Panc1 (cell line): ENCODE data around the gene FGF2. TPM values are rescaled to one million over a fixed set of nuclear protein-coding genes. Genes with fewer than 3 reads are reported as not detected.
"Not testable (repeated sequence)": the region's sequence is repeated elsewhere in the genome, so short reads cannot be mapped to it uniquely, and the experiment has no call there.

ENCODE experiments used
- ATAC-seq: fragments of 200-7000 bp; cut with Tn5 transposase; 2 replicates; pipeline ENCODE4 v1.9.1; 2020; ENCODE audit warnings: mild to moderate bottlenecking, moderate library complexity
- BruUV-seq: library from RNA; stranded (reverse); fragments of 400-500 nt; replicated peaks from 2 replicates; lab custom pipeline; 2021; lab: Mats Ljungman, UMichigan
- CTCF ChIA-PET: fragments of 300-600 bp; sonication (Branson Sonifier 250); formaldehyde crosslinking; loops from one replicate; lab custom pipeline; 2022; ENCODE audit warnings: antibody characterized with exemption; lab: Charles Lee
- POLR2A ChIA-PET: fragments of 300-600 bp; sonication (Branson Sonifier 250); formaldehyde crosslinking; loops from one replicate; lab custom pipeline; 2022; ENCODE audit warnings: antibody characterized with exemption; lab: Charles Lee
- DNase-seq: peaks from one replicate; pipeline ENCODE4 v3.0.0-alpha.2; 2010; ENCODE audit warnings: low read depth, low spot score
- H3K27ac ChIP-seq: 2 replicates; pipeline ENCODE4 v1.5.1; 2011; ENCODE audit warnings: mild to moderate bottlenecking, low read length, inconsistent platforms
- H3K27me3 ChIP-seq: fragments of 200-500 bp; sonication (Bioruptor generic); 2 replicates; pipeline ENCODE4 v1.6.0; 2014; ENCODE audit warnings: low read length, inconsistent platforms; ENCODE audit not compliant: control insufficient read depth, insufficient read depth
- H3K36me3 ChIP-seq: fragments of 200-500 bp; sonication (Bioruptor generic); 2 replicates; pipeline ENCODE4 v1.5.1; 2014; ENCODE audit warnings: inconsistent platforms, mild to moderate bottlenecking, low read length, moderate library complexity; ENCODE audit not compliant: control insufficient read depth, insufficient read depth
- H3K4me1 ChIP-seq: 2 replicates; pipeline ENCODE4 v1.5.1; 2011; ENCODE audit warnings: inconsistent platforms, mild to moderate bottlenecking, low read length, moderate library complexity; ENCODE audit not compliant: control insufficient read depth, insufficient read depth
- H3K4me3 ChIP-seq, 2 experiments: 2 replicates each; pipeline ENCODE4 v1.5.1; 2011 to 2012; ENCODE audit warnings: low read depth in 2 of 2, low read length in 2 of 2, mild to moderate bottlenecking in 2 of 2, inconsistent platforms in 1 of 2, moderate library complexity in 1 of 2
- H3K9me3 ChIP-seq: fragments of 200-500 bp; sonication (Bioruptor generic); 2 replicates; pipeline ENCODE4 v1.5.1; 2014; ENCODE audit warnings: low read depth, mild to moderate bottlenecking, inconsistent platforms, low read length, moderate library complexity; ENCODE audit not compliant: control insufficient read depth, insufficient read depth
- CTCF ChIP-seq: fragments of 450-650 bp; IDR thresholded peaks from 2 replicates; pipeline ENCODE4 v1.5.1; 2017; ENCODE audit warnings: mild to moderate bottlenecking
- POLR2AphosphoS5 ChIP-seq: IDR thresholded peaks from 2 replicates; pipeline ENCODE4 v1.6.1; 2012; ENCODE audit warnings: mild to moderate bottlenecking, low read depth, low read length, moderate library complexity
- REST ChIP-seq, 2 experiments: IDR thresholded peaks; 2 replicates each; pipeline ENCODE4 v1.6.1; 2011 to 2012; ENCODE audit warnings: low read depth in 2 of 2, control low read depth in 1 of 2, low read length in 1 of 2, mild to moderate bottlenecking in 1 of 2, moderate library complexity in 1 of 2; ENCODE audit not compliant: insufficient read depth in 1 of 2
- SIN3A ChIP-seq: IDR thresholded peaks from 2 replicates; pipeline ENCODE4 v1.6.1; 2012; ENCODE audit warnings: low read depth, mild to moderate bottlenecking, low read length, moderate library complexity, borderline replicate concordance; ENCODE audit not compliant: insufficient read depth
- TCF7L2 ChIP-seq: IDR thresholded peaks from 2 replicates; pipeline ENCODE4 v1.6.1; 2011; ENCODE audit warnings: mild to moderate bottlenecking, low read depth, low read length, inconsistent platforms
- in situ Hi-C: cut with HindIII; loops from 2 replicates; pipeline ENCODE4 v1.10.0; 2016; ENCODE audit warnings: low sequenced_read_pairs, low pct_unique_long_range_greater_than_20kb
- intact Hi-C: fragments of 100-400 bp; cut with micrococcal nuclease; formaldehyde crosslinking; loops from one replicate; pipeline ENCODE4 v1.10.0; 2022; ENCODE audit not compliant: unreplicated experiment
- total RNA-seq: library from RNA; stranded (reverse); gene quantifications from one replicate; pipeline ENCODE4 v1.2.1, GENCODE V29; 2021; ENCODE audit not compliant: unreplicated experiment

The FGF2 gene
- total RNA-seq, 1 experiment from 2014 or later: 21.7 TPM

GRCh38 chr4:122930862-122931261 is 104.2 kb downstream of the FGF2 start:
- peaks cover 3% of the 10 kb centered on the region; the same call in 1 of the 2 replicates for H3K4me1 ChIP-seq
- no peak overlapping the region for H3K27ac ChIP-seq
- no TSS peak for BruUV-seq
- DNase-seq (no peak), ATAC-seq (no peak)
- in situ Hi-C loops (no loop called here), intact Hi-C loops (no loop called here)
- H3K9me3 ChIP-seq: no peaks in the 10 kb centered on the region
- no peaks in the 10 kb centered on the region for H3K27me3 ChIP-seq
- no peak overlapping the region for H3K4me3 ChIP-seq
- peaks cover 15% of the 10 kb centered on the region for H3K36me3 ChIP-seq
- ChIA-PET CTCF (interaction anchor here (0.7 to 1.0 kb wide), 2 partner anchors 173 to 199 kb away, joined by 3 to 4 read pairs; partner anchors contain the start of gene BBS12), POLR2A (interaction anchor here (0.6 to 0.7 kb wide), 2 partner anchors 9 to 774 kb away, joined by 3 read pairs; no protein-coding TSS in a partner anchor)
- TF ChIP-seq CTCF (peak; percentile 18; the same call in 1 of the 2 replicates), REST (IDR thresholded peaks at IDR 0.05; ENCODE audit: insufficient read depth in 1 of 2, low read depth in 2 of 2, low read length in 1 of 2) (no peak)

- Histone ChIP-seq H3K4me3 (no peak overlapping the region), H3K27ac (no peak overlapping the region), H3K36me3 (peaks cover 19% of the 10 kb centered on the region), H3K4me1 (no peaks in the 10 kb centered on the region), H3K27me3 (no peaks in the 10 kb centered on the region), H3K9me3 (no peaks in the 10 kb centered on the region)
- CTCF ChIA-PET: interaction anchor here (0.6 kb wide), 1 partner anchor 206 kb away, joined by 4 read pairs; no protein-coding TSS in a partner anchor
- no TSS peak for BruUV-seq
- TF ChIP-seq SIN3A (no peak), CTCF (no peak), REST (IDR thresholded peaks at IDR 0.05; ENCODE audit: insufficient read depth in 1 of 2, low read depth in 2 of 2, low read length in 1 of 2) (no peak), TCF7L2 (no peak), POLR2AphosphoS5 (no peak)
- ATAC-seq (no peak), DNase-seq (no peak)
- intact Hi-C loops (no loop called here), in situ Hi-C loops (no loop called here)
- POLR2A ChIA-PET: interaction anchor here (0.5 kb wide), 1 partner anchor 176 kb away, joined by 3 read pairs; no protein-coding TSS in a partner anchor
Measured at GRCh38 chr4:122932763-122933162, 106.1 kb downstream of the FGF2 start.

- H3K27me3 ChIP-seq, H3K36me3 ChIP-seq, in situ Hi-C loops, BruUV-seq, POLR2A ChIA-PET, H3K4me1 ChIP-seq, H3K9me3 ChIP-seq, CTCF ChIA-PET, DNase-seq, intact Hi-C loops, ATAC-seq: not testable (repeated sequence)
- Histone ChIP-seq H3K27ac (0 out of 2 replicates have a peak overlapping the region, but pooled peaks have one; percentile 51), H3K4me3 (peak overlapping the region in 1 of 2 experiments; percentile 29; a peak in 1 of 4 replicates)
Measured at GRCh38 chr4:122945136-122945535, 118.5 kb downstream of the FGF2 start.
